PC-3 (cell line): ENCODE results near the gene HBEGF. TPM values are rescaled to one million over a fixed set of nuclear protein-coding genes. Genes with fewer than 3 reads are reported as not detected.

Experiments
- ATAC-seq: fragments of 200-7000 bp; cut with Tn5 transposase; 2 replicates; pipeline ENCODE4 v1.9.1; 2020; ENCODE audit warnings: mild to moderate bottlenecking, moderate library complexity
- BruUV-seq: library from RNA; stranded (reverse); fragments of 400-500 nt; replicated peaks from 2 replicates; lab custom pipeline; 2021; lab: Mats Ljungman, UMichigan
- CTCF ChIA-PET: fragments of 300-600 bp; sonication (Branson Sonifier 250); formaldehyde crosslinking; loops from one replicate; lab custom pipeline; 2022; ENCODE audit warnings: antibody characterized with exemption; lab: Charles Lee
- POLR2A ChIA-PET: fragments of 300-600 bp; sonication (Branson Sonifier 250); formaldehyde crosslinking; loops from one replicate; lab custom pipeline; 2022; ENCODE audit warnings: antibody characterized with exemption; ENCODE audit not compliant: unreplicated experiment; lab: Charles Lee
- DNase-seq: peaks from one replicate; pipeline ENCODE4 v3.0.0-alpha.2; 2015
- H2AFZ ChIP-seq: fragments of 300-600 bp; sonication (generic); 2 replicates; pipeline ENCODE4 v1.6.0; 2016; ENCODE audit warnings: antibody characterized with exemption, low read length
- H3F3A ChIP-seq: fragments of 300-600 bp; sonication (generic); one replicate; pipeline ENCODE4 v1.6.0; 2017; ENCODE audit warnings: antibody characterized with exemption, low read length, control low read depth, mild to moderate bottlenecking; ENCODE audit not compliant: unreplicated experiment
- H3K27ac ChIP-seq: fragments of 300-600 bp; sonication (generic); 2 replicates; pipeline ENCODE4 v1.5.1; 2016; ENCODE audit warnings: mild to moderate bottlenecking, low read length
- H3K27me3 ChIP-seq: fragments of 300-600 bp; sonication (generic); 2 replicates; pipeline ENCODE4 v1.6.1; 2016; ENCODE audit warnings: low read length, mixed read lengths
- H3K36me3 ChIP-seq: fragments of 300-600 bp; sonication (generic); 2 replicates; pipeline ENCODE4 v1.6.1; 2016; ENCODE audit warnings: low read depth, mixed run types, low read length, mixed read lengths
- H3K4me1 ChIP-seq: fragments of 300-600 bp; sonication (generic); 2 replicates; pipeline ENCODE4 v1.5.1; 2016; ENCODE audit warnings: low read length; ENCODE audit not compliant: insufficient read depth
- H3K4me2 ChIP-seq: fragments of 300-600 bp; sonication (generic); 2 replicates; pipeline ENCODE4 v1.6.0; 2016; ENCODE audit warnings: low read length
- H3K4me3 ChIP-seq: fragments of 300-600 bp; sonication (generic); 2 replicates; pipeline ENCODE4 v1.5.1; 2016; ENCODE audit warnings: mild to moderate bottlenecking, low read length, mixed read lengths
- H3K79me2 ChIP-seq: fragments of 300-600 bp; sonication (generic); 2 replicates; pipeline ENCODE4 v1.6.1; 2017; ENCODE audit warnings: low read length, mixed read lengths
- H3K9ac ChIP-seq: fragments of 300-600 bp; sonication (generic); 2 replicates; pipeline ENCODE4 v1.6.0; 2016; ENCODE audit warnings: mild to moderate bottlenecking, low read length
- H3K9me2 ChIP-seq: fragments of 300-600 bp; sonication (generic); replicated peaks from 2 replicates; pipeline ENCODE4 v1.6.1; 2016; ENCODE audit warnings: mixed run types, low read length, mixed read lengths
- H3K9me3 ChIP-seq: fragments of 300-600 bp; sonication (generic); 2 replicates; pipeline ENCODE4 v1.6.1; 2016; ENCODE audit warnings: low read length, mixed read lengths
- H4K20me1 ChIP-seq: fragments of 300-600 bp; sonication (generic); 2 replicates; pipeline ENCODE4 v1.6.1; 2016; ENCODE audit warnings: low read length, mixed read lengths
- EZH2 ChIP-seq: fragments of 300-600 bp; sonication (generic); IDR thresholded peaks from one replicate; pipeline ENCODE4 v1.6.1; 2017; ENCODE audit warnings: antibody characterized with exemption, mild to moderate bottlenecking, low read length; ENCODE audit not compliant: unreplicated experiment
- EZH2phosphoT487 ChIP-seq: fragments of 300-600 bp; sonication (generic); IDR thresholded peaks from 2 replicates; pipeline ENCODE4 v1.6.1; 2018; ENCODE audit warnings: mild to moderate bottlenecking, antibody characterized with exemption, low read length, borderline replicate concordance
- intact Hi-C: fragments of 100-400 bp; cut with micrococcal nuclease; formaldehyde crosslinking; loops from 2 replicates; pipeline ENCODE4 v1.9.0; 2023
- total RNA-seq: library from RNA; depleted of rRNA; stranded (reverse); fragments of >200 nt; gene quantifications from 2 replicates; pipeline ENCODE4 v1.2.3, GENCODE V29; 2014
- TF ChIP-seq, protein P1 (sequence below): fragments of 300-600 bp; sonication (generic); conservative IDR thresholded peaks from 2 replicates; pipeline ENCODE4 v1.5.1; 2017; ENCODE audit warnings: antibody characterized with exemption, low read depth, mild to moderate bottlenecking, low read length

Gene HBEGF
- total RNA-seq, 1 experiment from 2014 or later = 82.6 TPM

DNA sequence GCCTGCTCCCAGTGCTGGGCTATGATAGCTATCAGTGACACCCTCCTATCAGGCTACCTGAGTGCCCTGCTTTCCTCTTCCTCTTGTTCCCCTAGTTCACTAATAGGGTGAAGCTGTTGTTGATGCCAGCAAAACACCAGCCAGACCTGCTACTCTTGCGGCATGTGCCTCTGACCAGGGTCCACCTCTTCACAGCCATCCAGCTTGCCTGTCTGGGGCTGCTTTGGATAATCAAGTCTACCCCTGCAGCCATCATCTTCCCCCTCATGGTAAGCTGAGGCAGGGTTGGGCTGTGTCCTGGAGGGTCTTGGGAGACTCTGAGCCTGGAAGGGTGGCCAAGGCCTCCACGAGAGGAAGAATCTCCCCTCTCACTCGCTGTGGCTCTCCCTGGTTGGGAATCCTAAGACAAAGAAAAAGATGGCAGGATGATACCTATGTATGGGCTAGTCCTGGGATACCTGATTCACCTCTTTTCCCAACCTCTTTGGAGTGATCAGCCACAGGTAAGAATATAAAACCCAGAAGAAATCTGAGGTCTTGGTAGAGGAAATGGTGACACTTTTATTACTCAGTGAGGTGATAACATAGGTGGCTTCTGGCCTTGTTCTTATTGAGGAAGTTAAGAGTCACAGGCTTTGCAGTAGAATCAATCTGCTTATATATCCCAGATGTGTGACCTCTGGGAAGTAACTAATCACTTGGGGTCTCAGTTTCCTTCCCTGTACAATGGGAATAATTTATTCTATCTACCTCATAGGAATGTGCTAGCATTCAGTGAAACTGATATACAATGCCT lies 25.2 kb upstream of the HBEGF start:
- no peaks in the 10 kb centered on the region for H3K36me3 ChIP-seq
- no peak overlapping the region for H3K4me2 ChIP-seq
- no peaks in the 10 kb centered on the region for H4K20me1 ChIP-seq
- no peaks in the 10 kb centered on the region for H3K9me2 ChIP-seq
- DNase-seq (no peak), ATAC-seq (no peak)
- ChIA-PET CTCF (interaction anchor here (0.6 to 1.3 kb wide), 2 partner anchors 8 to 59 kb away, joined by 5 to 10 read pairs; no protein-coding TSS in a partner anchor), POLR2A (no interaction called here)
- H2AFZ ChIP-seq = no peak overlapping the region
- TF ChIP-seq EZH2phosphoT487 (no peak), EZH2 (no peak)
- TF ChIP-seq, protein P1, sequence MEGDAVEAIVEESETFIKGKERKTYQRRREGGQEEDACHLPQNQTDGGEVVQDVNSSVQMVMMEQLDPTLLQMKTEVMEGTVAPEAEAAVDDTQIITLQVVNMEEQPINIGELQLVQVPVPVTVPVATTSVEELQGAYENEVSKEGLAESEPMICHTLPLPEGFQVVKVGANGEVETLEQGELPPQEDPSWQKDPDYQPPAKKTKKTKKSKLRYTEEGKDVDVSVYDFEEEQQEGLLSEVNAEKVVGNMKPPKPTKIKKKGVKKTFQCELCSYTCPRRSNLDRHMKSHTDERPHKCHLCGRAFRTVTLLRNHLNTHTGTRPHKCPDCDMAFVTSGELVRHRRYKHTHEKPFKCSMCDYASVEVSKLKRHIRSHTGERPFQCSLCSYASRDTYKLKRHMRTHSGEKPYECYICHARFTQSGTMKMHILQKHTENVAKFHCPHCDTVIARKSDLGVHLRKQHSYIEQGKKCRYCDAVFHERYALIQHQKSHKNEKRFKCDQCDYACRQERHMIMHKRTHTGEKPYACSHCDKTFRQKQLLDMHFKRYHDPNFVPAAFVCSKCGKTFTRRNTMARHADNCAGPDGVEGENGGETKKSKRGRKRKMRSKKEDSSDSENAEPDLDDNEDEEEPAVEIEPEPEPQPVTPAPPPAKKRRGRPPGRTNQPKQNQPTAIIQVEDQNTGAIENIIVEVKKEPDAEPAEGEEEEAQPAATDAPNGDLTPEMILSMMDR = no peak
- BruUV-seq = no TSS peak
- no peaks in the 10 kb centered on the region for H3K79me2 ChIP-seq
- H3K27ac ChIP-seq = no peak overlapping the region
- H3K27me3 ChIP-seq = no peaks in the 10 kb centered on the region
- intact Hi-C loops = loop anchor here (5.0 kb wide), 1 partner anchor 76 kb away; no protein-coding TSS in a partner anchor
- no peak overlapping the region for H3K4me3 ChIP-seq
- H3K9me3 ChIP-seq = no peaks in the 10 kb centered on the region
- H3K9ac ChIP-seq = no peak overlapping the region
- peaks cover 5% of the 10 kb centered on the region; the same call in 1 of the 2 replicates for H3K4me1 ChIP-seq
- H3F3A ChIP-seq = no peaks in the 10 kb centered on the region

DNA sequence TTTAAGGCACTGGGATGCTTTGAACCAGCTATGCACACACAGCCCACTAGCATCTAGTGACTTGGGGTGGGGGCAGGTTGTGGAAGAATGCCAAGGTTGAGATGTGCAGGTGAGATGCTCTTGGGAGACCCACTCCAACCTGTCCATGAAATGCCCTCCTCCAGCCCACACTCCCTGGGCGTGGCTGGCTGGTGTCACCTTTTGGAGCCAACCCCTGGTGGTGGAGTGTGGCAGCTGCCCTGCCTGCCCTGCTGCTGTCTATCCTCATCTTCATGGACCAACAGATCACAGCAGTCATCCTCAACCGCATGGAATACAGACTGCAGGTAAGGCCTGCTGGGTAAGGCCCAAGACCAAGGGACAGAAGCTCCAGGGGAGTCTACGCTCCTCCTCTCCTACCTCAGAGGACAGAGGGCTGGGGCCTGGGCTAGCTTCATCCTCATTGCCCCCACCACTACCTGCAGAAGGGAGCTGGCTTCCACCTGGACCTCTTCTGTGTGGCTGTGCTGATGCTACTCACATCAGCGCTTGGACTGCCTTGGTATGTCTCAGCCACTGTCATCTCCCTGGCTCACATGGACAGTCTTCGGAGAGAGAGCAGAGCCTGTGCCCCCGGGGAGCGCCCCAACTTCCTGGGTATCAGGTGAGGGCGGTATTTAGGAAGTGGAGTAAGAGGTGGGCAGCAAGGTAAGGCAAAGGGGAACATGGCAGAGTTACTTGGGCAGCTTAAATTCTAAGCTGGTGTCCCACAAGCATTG lies 21.0 kb upstream of the HBEGF start:
- Histone ChIP-seq H3K4me1 (peaks cover 11% of the 10 kb centered on the region), H3K27me3 (no peaks in the 10 kb centered on the region), H3K36me3 (no peaks in the 10 kb centered on the region), H3K79me2 (no peaks in the 10 kb centered on the region), H3K9me2 (no peaks in the 10 kb centered on the region), H3K4me3 (no peak overlapping the region), H3K4me2 (no peak overlapping the region), H3F3A (no peaks in the 10 kb centered on the region), H2AFZ (no peak overlapping the region), H4K20me1 (no peaks in the 10 kb centered on the region), H3K27ac (no peak overlapping the region), H3K9ac (no peak overlapping the region), H3K9me3 (no peaks in the 10 kb centered on the region)
- BruUV-seq = no TSS peak
- no peak for DNase-seq
- ChIA-PET CTCF (interaction anchor here (0.6 kb wide), 1 partner anchor 14 kb away, joined by 3 read pairs; no protein-coding TSS in a partner anchor), POLR2A (no interaction called here)
- TF ChIP-seq EZH2phosphoT487 (no peak), EZH2 (no peak)
- TF ChIP-seq, protein P1 = no peak
- no peak for ATAC-seq
- intact Hi-C loops = no loop called here
